ENCODE data around the gene KLF2. TPM values are rescaled to one million over a fixed set of nuclear protein-coding genes. Genes with fewer than 3 reads are reported as not detected.

KLF2 gene
- 1.4 and 2.4 TPM in 2 replicates for total RNA-seq

DNA sequence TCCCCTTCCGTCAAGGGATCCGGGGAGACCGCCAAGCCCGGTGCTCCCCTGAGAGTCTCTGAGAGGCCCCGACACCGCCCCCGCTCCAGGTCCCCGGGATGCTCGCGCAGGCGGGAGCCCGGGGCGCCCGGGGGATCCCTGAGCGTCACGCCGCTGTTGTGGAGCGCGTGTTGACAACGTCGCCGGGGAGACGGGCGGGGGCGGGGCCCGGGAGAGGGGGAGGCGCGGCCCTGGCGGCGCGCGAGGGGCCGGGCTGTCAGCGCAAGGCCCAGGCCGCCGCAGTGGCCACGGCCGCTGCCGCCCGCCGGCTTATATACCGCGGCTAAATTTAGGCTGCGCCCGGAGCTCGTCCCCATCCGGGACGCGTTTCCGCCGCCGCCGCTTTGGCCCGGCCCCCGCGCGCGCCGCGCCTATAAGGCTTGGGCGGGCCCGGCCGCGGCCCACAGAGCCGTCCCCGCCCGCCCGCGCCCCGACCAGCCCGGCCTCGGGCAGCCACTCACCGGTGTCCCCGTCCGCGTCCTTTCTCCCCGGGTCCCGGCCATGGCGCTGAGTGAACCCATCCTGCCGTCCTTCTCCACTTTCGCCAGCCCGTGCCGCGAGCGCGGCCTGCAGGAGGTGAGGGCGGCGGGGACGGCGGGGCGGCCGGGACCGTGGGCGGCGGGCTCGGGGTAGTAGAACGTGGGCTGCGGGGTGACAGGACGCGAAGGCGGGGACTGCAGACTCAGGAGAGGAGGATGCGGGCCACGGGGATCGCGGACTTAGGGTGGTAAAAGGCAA is at the start of gene KLF2:
KLF2 (plus strand) TSS at position 443 of the 777 bp plus-strand sequence; CDS start at position 541, 98 bp downstream.

Other genes starting within 250 kb of the KLF2 start
- gene TPM4, start 248.3 kb upstream of the KLF2 start, total RNA-seq, result 531 and 554 TPM in 2 replicates
- gene RAB8A, start 212.9 kb upstream of the KLF2 start, total RNA-seq, result 39.0 and 39.7 TPM in 2 replicates
- gene HSH2D, start 181.1 kb upstream of the KLF2 start, total RNA-seq, result not detected in 2 replicates
- not detected in 2 replicates for gene CIB3, start 151.3 kb upstream of the KLF2 start, total RNA-seq
- gene FAM32A, start 139.4 kb upstream of the KLF2 start, total RNA-seq, result 70.0 and 91.7 TPM in 2 replicates
- 83.0 and 88.5 TPM in 2 replicates for gene AP1M1, start 126.9 kb upstream of the KLF2 start, total RNA-seq
- 8.2 and 15.7 TPM in 2 replicates for gene EPS15L1, start 147.1 kb downstream of the KLF2 start, total RNA-seq
- gene CALR3, start 171.3 kb downstream of the KLF2 start, total RNA-seq, result not detected in 2 replicates
- gene C19orf44, start 171.6 kb downstream of the KLF2 start, total RNA-seq, result 3.6 and 5.9 TPM in 2 replicates
- gene CHERP, start 217.6 kb downstream of the KLF2 start, total RNA-seq, result 8.9 and 10.9 TPM in 2 replicates
- 31.8 and 53.2 TPM in 2 replicates for gene SLC35E1, start 247.6 kb downstream of the KLF2 start, total RNA-seq